Melanocyte of skin (primary cell): ENCODE results near the gene CLEC20A. TPM values are rescaled to one million over a fixed set of nuclear protein-coding genes. Genes with fewer than 3 reads are reported as not detected.

Source experiments
- small RNA-seq, 2 donors: library from RNA; depleted of rRNA; stranded (forward); fragments of <200 nt; gene quantifications; one replicate each; pipeline ENCODE3, GENCODE V24; 2012
- total RNA-seq, 2 donors: library from RNA; depleted of rRNA; stranded (reverse); fragments of >200 nt; gene quantifications; 2 replicates each; pipeline ENCODE4 v1.2.3, GENCODE V29; 2012

The CLEC20A gene
- total RNA-seq, result not detected

DNA sequence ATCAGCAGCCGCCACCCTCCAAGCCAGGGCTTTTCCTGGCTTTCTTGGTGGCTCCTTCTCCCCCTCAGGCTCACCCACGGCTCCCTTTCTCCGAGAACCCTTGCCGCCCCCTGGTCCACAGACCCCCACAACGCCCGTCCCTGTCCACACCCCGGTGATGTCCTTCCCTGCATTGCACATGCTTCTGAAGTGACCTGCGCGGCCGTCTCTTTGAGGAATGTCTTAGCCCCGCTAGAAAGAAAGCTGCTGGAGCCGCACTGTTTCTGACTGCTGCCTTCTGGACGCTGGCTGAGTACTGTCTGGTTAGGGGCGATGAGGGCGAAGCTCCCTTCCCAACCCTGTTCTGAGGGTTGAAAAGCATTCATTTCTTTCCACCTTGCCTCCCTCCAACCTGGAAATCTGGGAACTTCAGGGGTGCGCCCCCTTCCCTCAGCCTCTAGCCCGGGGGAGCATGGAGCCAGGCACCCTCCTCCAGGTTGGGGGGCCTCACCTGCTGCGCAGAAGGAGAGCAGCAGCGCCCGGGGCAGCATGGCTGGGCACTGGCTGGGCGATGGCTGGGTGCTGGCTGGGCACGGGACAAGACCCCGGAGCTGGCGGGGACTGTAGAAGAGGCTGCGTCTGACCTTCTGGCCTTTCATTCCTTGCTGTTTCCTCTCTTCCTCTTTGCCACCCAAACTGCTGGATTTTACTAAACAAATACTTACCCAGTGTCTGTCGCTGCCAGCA, at the start of gene CLEC20A:
TSS of gene CLEC20A (minus strand) at position 555 of the 726 bp plus-strand sequence. CDS start at position 530, 25 bp downstream.

DNA sequence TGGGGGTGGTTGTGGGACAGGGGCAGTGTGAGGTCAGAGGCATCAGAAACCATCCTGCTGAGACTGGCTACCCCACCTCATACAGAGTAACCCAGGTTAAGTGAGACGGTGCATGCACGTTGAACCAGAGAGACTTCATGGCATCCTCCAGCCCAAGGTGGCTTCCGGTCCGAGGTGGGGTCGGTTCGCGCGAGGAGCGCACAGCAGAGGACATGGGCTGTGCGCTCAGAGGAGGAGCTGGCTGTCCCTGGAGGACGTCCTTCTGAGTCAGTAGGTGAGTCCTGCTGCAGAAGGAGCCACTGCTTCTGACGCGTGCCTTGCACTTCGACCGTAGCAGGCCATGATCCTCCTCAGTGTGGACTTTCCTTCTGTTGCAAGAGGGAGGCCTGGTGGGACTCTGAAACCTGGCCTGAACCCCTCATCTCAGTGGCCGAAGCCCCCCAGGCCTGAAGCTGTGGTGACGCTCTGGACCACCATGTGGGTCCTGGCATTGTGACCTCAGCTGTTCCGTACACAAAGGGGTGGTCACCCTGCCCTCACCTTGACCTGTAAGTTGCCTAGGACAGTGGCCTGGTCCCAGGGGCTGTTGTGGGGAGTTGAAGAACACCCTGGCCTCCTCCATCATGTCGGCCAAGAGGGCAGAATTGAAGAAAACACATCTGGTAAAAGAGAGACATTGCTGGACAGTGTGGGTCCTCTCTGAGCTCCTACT, 16.0 kb upstream of the CLEC20A start, which contains the start of gene TEX35:
TSS of gene TEX35 (plus strand) at position 544 of the 712 bp plus-strand sequence. CDS start at position 624, 80 bp downstream.

Small RNA genes lying within 50 kb of the gene (small RNA-seq; reads per million reads assigned to genes)
- gene RF00017, result 0 reads per million in 2 donors

Other genes starting within 250 kb of the CLEC20A start
- gene TEX35, start 16.1 kb upstream of the CLEC20A start, total RNA-seq, result not detected
- 10 to 100 TPM; 16.2 to 25.3 TPM for gene RALGPS2, start 228.3 kb upstream of the CLEC20A start, total RNA-seq